ENCODE results near the gene TNRC6C. TPM values are rescaled to one million over a fixed set of nuclear protein-coding genes. Genes with fewer than 3 reads are reported as not detected.

The TNRC6C gene
- total and polyA plus RNA-seq, 2 of the 13 experiments (the other 11 are each of a cell fraction or from before 2014, with no cell fraction given) = 0.66 to 4.9 TPM

GRCh38 chr17:77957857-77958715 is at the start of gene TNRC6C (continued):
- TF ChIP-seq ZNF512 (CRISPR knock-in tag; IDR thresholded peaks at IDR 0.05) (no peak), TSC22D2 (CRISPR knock-in tag; IDR thresholded peaks at IDR 0.05; ENCODE audit: borderline replicate concordance) (no peak; the same call in 1 of the 2 replicates), ZMYM3 (CRISPR knock-in tag; IDR thresholded peaks at IDR 0.05) (no peak), PAX8 (CRISPR knock-in tag; IDR thresholded peaks at IDR 0.05; ENCODE audit: borderline replicate concordance) (0 out of 2 replicates have a peak, but pooled peaks have one; percentile 62), PHF21A (CRISPR knock-in tag; IDR thresholded peaks at IDR 0.05) (no peak; the same call in 1 of the 2 replicates), ZNF3 (CRISPR knock-in tag; IDR thresholded peaks at IDR 0.05) (no peak), ZNF333 (CRISPR knock-in tag; IDR thresholded peaks at IDR 0.05; ENCODE audit: borderline replicate concordance) (0 out of 2 replicates have a peak, but pooled peaks have one; percentile 94), ZFY (CRISPR knock-in tag; IDR thresholded peaks at IDR 0.05) (peak; percentile 84), THAP8 (CRISPR knock-in tag; IDR thresholded peaks at IDR 0.05; ENCODE audit: borderline replicate concordance) (no peak; the same call in 1 of the 2 replicates), ZNF274 (CRISPR knock-in tag; IDR thresholded peaks at IDR 0.05) (no peak; the same call in 1 of the 2 replicates), KAT8 (CRISPR knock-in tag; IDR thresholded peaks at IDR 0.05) (peak; percentile 87), ZNF326 (CRISPR knock-in tag; IDR thresholded peaks at IDR 0.05; ENCODE audit: borderline replicate concordance) (no peak), SALL1 (CRISPR knock-in tag; IDR thresholded peaks at IDR 0.05) (peak; percentile 92), NFIB (CRISPR knock-in tag; IDR thresholded peaks at IDR 0.05; ENCODE audit: borderline replicate concordance) (no peak), MAFK (conservative IDR thresholded peaks at IDR 0.05 in 1 of 2, IDR thresholded peaks at IDR 0.05 in 1 of 2; ENCODE audit: low read length in 2 of 2) (no peak), SRSF4 (IDR thresholded peaks at IDR 0.05; ENCODE audit: low read depth, low read length, poor library complexity, severe bottlenecking) (peak; percentile 81), ZNF34 (CRISPR knock-in tag; IDR thresholded peaks at IDR 0.05; ENCODE audit: borderline replicate concordance) (no peak), MED13 (CRISPR knock-in tag; IDR thresholded peaks at IDR 0.05) (peak; percentile 93), FOXC1 (CRISPR knock-in tag; IDR thresholded peaks at IDR 0.05; ENCODE audit: borderline replicate concordance) (peak; percentile 79), ZNF282 (IDR thresholded peaks at IDR 0.05; ENCODE audit: partially characterized antibody) (no peak), ZNF446 (CRISPR knock-in tag; IDR thresholded peaks at IDR 0.05) (no peak; the same call in 1 of the 2 replicates), ZNF33B (CRISPR knock-in tag; IDR thresholded peaks at IDR 0.05) (0 out of 2 replicates have a peak, but pooled peaks have one; percentile 66), ZNF232 (CRISPR knock-in tag; IDR thresholded peaks at IDR 0.05; ENCODE audit: borderline replicate concordance) (peak; percentile 63), ZMYM4 (CRISPR knock-in tag; IDR thresholded peaks at IDR 0.05) (peak; percentile 100), RFXANK (CRISPR knock-in tag; IDR thresholded peaks at IDR 0.05) (no peak)
- TF ChIP-seq, protein P1, sequence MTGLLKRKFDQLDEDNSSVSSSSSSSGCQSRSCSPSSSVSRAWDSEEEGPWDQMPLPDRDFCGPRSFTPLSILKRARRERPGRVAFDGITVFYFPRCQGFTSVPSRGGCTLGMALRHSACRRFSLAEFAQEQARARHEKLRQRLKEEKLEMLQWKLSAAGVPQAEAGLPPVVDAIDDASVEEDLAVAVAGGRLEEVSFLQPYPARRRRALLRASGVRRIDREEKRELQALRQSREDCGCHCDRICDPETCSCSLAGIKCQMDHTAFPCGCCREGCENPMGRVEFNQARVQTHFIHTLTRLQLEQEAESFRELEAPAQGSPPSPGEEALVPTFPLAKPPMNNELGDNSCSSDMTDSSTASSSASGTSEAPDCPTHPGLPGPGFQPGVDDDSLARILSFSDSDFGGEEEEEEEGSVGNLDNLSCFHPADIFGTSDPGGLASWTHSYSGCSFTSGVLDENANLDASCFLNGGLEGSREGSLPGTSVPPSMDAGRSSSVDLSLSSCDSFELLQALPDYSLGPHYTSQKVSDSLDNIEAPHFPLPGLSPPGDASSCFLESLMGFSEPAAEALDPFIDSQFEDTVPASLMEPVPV (CRISPR knock-in tag; IDR thresholded peaks at IDR 0.05) = peak; percentile 84
- TF ChIP-seq, protein P2, sequence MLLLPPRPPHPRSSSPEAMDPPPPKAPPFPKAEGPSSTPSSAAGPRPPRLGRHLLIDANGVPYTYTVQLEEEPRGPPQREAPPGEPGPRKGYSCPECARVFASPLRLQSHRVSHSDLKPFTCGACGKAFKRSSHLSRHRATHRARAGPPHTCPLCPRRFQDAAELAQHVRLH (CRISPR knock-in tag; IDR thresholded peaks at IDR 0.05; ENCODE audit: borderline replicate concordance, low read depth) = peak; percentile 61; the same call in 1 of the 2 replicates
